Measurements from ENCODE around the gene SMPD3. TPM values are rescaled to one million over a fixed set of nuclear protein-coding genes. Genes with fewer than 3 reads are reported as not detected.

Gene SMPD3
- total RNA-seq, 2 experiments from 2014 or later: 11.1 to 12.0 TPM

- Mint-ChIP-seq H3K4me3 (no peak overlapping the region), H3K27ac (no peak overlapping the region), H3K4me1 (ENCODE audit: low read depth) (peaks cover 9% of the 10 kb centered on the region), H3K27me3 (ENCODE audit: low read depth) (peaks cover 17% of the 10 kb centered on the region), H3K9me3 (ENCODE audit: insufficient read depth) (no peaks in the 10 kb centered on the region), H3K36me3 (ENCODE audit: low read depth) (no peaks in the 10 kb centered on the region)
- DNase-seq (no peak), ATAC-seq (no peak)
- CTCF ChIA-PET: interaction anchor here (1.2 kb wide), 1 partner anchor 10 kb away, joined by 3 read pairs; no protein-coding TSS in a partner anchor
- POLR2A ChIA-PET: no interaction called here
Observed at GRCh38 chr16:68429076-68429854, 19.0 kb downstream of the SMPD3 start.

- no peak overlapping the region for H3K4me3 Mint-ChIP-seq
- CTCF ChIA-PET: interaction anchor here (1.3 kb wide), 1 partner anchor 83 kb away, joined by 4 read pairs; no protein-coding TSS in a partner anchor
- no peak for DNase-seq
- peaks cover 7% of the 10 kb centered on the region for H3K4me1 Mint-ChIP-seq (ENCODE audit: low read depth)
- H3K27me3 Mint-ChIP-seq (ENCODE audit: low read depth): peaks cover 13% of the 10 kb centered on the region
- POLR2A ChIA-PET: interaction anchor here (0.7 kb wide), 1 partner anchor 810 kb away, joined by 3 read pairs; no protein-coding TSS in a partner anchor
- no peak for ATAC-seq
- H3K27ac Mint-ChIP-seq: no peak overlapping the region
- H3K9me3 Mint-ChIP-seq (ENCODE audit: insufficient read depth): no peaks in the 10 kb centered on the region
- no peaks in the 10 kb centered on the region for H3K36me3 Mint-ChIP-seq (ENCODE audit: low read depth)
Observed at GRCh38 chr16:68427649-68428303, 20.5 kb downstream of the SMPD3 start.

GRCh38 chr16:68426347-68426652 is 22.0 kb downstream of the SMPD3 start:
- Mint-ChIP-seq H3K9me3 (ENCODE audit: insufficient read depth) (no peaks in the 10 kb centered on the region), H3K27ac (no peak overlapping the region), H3K27me3 (ENCODE audit: low read depth) (peaks cover 13% of the 10 kb centered on the region), H3K36me3 (ENCODE audit: low read depth) (no peaks in the 10 kb centered on the region), H3K4me1 (ENCODE audit: low read depth) (peaks cover 6% of the 10 kb centered on the region), H3K4me3 (no peak overlapping the region)
- no peak for ATAC-seq
- ChIA-PET POLR2A (no interaction called here), CTCF (interaction anchor here (1.0 kb wide), 1 partner anchor 29 kb away, joined by 4 read pairs; no protein-coding TSS in a partner anchor)
- DNase-seq: no peak

GRCh38 chr16:68425498-68426346 is 22.6 kb downstream of the SMPD3 start:
- no peak for ATAC-seq

GRCh38 chr16:68423771-68424170 is 24.5 kb downstream of the SMPD3 start:
- H3K36me3 Mint-ChIP-seq (ENCODE audit: low read depth): peaks cover under 1% of the 10 kb centered on the region
- H3K9me3 Mint-ChIP-seq (ENCODE audit: insufficient read depth): no peaks in the 10 kb centered on the region
- no peak overlapping the region for H3K4me3 Mint-ChIP-seq
- ATAC-seq: no peak
- ChIA-PET CTCF (interaction anchor here (0.8 to 1.3 kb wide), 3 partner anchors 10 to 87 kb away, joined by 3 to 5 read pairs (median 3); no protein-coding TSS in a partner anchor), POLR2A (interaction anchor here (1.3 kb wide), 1 partner anchor 22 kb away, joined by 3 read pairs; no protein-coding TSS in a partner anchor)
- H3K27ac Mint-ChIP-seq: no peak overlapping the region
- no peak for DNase-seq
- peaks cover 9% of the 10 kb centered on the region for H3K27me3 Mint-ChIP-seq (ENCODE audit: low read depth)
- peaks cover 10% of the 10 kb centered on the region for H3K4me1 Mint-ChIP-seq (ENCODE audit: low read depth)

More at GRCh38 chr16:68425498-68426346, 22.6 kb downstream of the SMPD3 start:
- Mint-ChIP-seq H3K9me3 (ENCODE audit: insufficient read depth) (no peaks in the 10 kb centered on the region), H3K4me1 (ENCODE audit: low read depth) (peaks cover 3% of the 10 kb centered on the region), H3K27ac (no peak overlapping the region), H3K4me3 (no peak overlapping the region), H3K27me3 (ENCODE audit: low read depth) (peaks cover 12% of the 10 kb centered on the region), H3K36me3 (ENCODE audit: low read depth) (no peaks in the 10 kb centered on the region)
- ChIA-PET CTCF (interaction anchor here (1.0 kb wide), 1 partner anchor 29 kb away, joined by 4 read pairs; no protein-coding TSS in a partner anchor), POLR2A (no interaction called here)
- no peak for DNase-seq

- Mint-ChIP-seq H3K4me1 (ENCODE audit: low read depth) (peaks cover 23% of the 10 kb centered on the region), H3K36me3 (ENCODE audit: low read depth) (peaks cover 2% of the 10 kb centered on the region), H3K9me3 (ENCODE audit: insufficient read depth) (no peaks in the 10 kb centered on the region), H3K4me3 (no peak overlapping the region), H3K27me3 (ENCODE audit: low read depth) (peaks cover 2% of the 10 kb centered on the region), H3K27ac (no peak overlapping the region)
- DNase-seq: no peak
- CTCF ChIA-PET: interaction anchor here (1.3 to 1.4 kb wide), 2 partner anchors 23 to 26 kb away, joined by 3 read pairs; no protein-coding TSS in a partner anchor
- ATAC-seq: no peak
- POLR2A ChIA-PET: no interaction called here
Observed at GRCh38 chr16:68422396-68422960, 25.8 kb downstream of the SMPD3 start.

GRCh38 chr16:68421076-68421475 is 27.2 kb downstream of the SMPD3 start:
- H3K9me3 Mint-ChIP-seq (ENCODE audit: insufficient read depth): no peaks in the 10 kb centered on the region
- ChIA-PET POLR2A (no interaction called here), CTCF (interaction anchor here (0.7 to 1.7 kb wide), 4 partner anchors 11 to 89 kb away, joined by 3 to 6 read pairs (median 4); no protein-coding TSS in a partner anchor)
- ATAC-seq: no peak
- no peak overlapping the region for H3K27ac Mint-ChIP-seq
- H3K4me3 Mint-ChIP-seq: no peak overlapping the region
- peaks cover 36% of the 10 kb centered on the region for H3K4me1 Mint-ChIP-seq (ENCODE audit: low read depth)
- no peak for DNase-seq
- H3K27me3 Mint-ChIP-seq (ENCODE audit: low read depth): no peaks in the 10 kb centered on the region
- H3K36me3 Mint-ChIP-seq (ENCODE audit: low read depth): peaks cover 2% of the 10 kb centered on the region

- H3K27ac Mint-ChIP-seq: no peak overlapping the region
- no peaks in the 10 kb centered on the region for H3K9me3 Mint-ChIP-seq (ENCODE audit: insufficient read depth)
- no peak overlapping the region for H3K4me3 Mint-ChIP-seq
- POLR2A ChIA-PET: no interaction called here
- ATAC-seq (no peak), DNase-seq (no peak)
- CTCF ChIA-PET: interaction anchor here (0.7 to 1.7 kb wide), 4 partner anchors 11 to 90 kb away, joined by 3 to 6 read pairs (median 4); no protein-coding TSS in a partner anchor
- peaks cover 36% of the 10 kb centered on the region for H3K4me1 Mint-ChIP-seq (ENCODE audit: low read depth)
- peaks cover 2% of the 10 kb centered on the region for H3K36me3 Mint-ChIP-seq (ENCODE audit: low read depth)
- H3K27me3 Mint-ChIP-seq (ENCODE audit: low read depth): no peaks in the 10 kb centered on the region
Observed at GRCh38 chr16:68420366-68420942, 27.9 kb downstream of the SMPD3 start.

GRCh38 chr16:68417711-68418301 is 30.5 kb downstream of the SMPD3 start:
- ChIA-PET POLR2A (interaction anchor here (0.7 to 2.0 kb wide), 5 partner anchors 22 to 118 kb away, joined by 3 to 6 read pairs (median 3); no protein-coding TSS in a partner anchor), CTCF (interaction anchor here (0.5 to 3.5 kb wide), 14 partner anchors 14 to 154 kb away, joined by 3 to 18 read pairs (median 5); partner anchors contain the start of genes SLC7A6 and SMPD3)
- Mint-ChIP-seq H3K4me3 (peak overlapping the region; percentile 76), H3K4me1 (ENCODE audit: low read depth) (peaks cover 36% of the 10 kb centered on the region), H3K27ac (peak overlapping the region; percentile 90), H3K9me3 (ENCODE audit: insufficient read depth) (no peaks in the 10 kb centered on the region), H3K36me3 (ENCODE audit: low read depth) (peaks cover 2% of the 10 kb centered on the region), H3K27me3 (ENCODE audit: low read depth) (no peaks in the 10 kb centered on the region)
- peak; percentile 97 for ATAC-seq
- peak; percentile 87 for DNase-seq

All from activated CD8-positive, alpha-beta T cell treated with anti-CD3 and anti-CD28 coated beads, Interleukin-2, amount 10 ng/mL, durations not matched to agents 7 days and 5 days (primary cell).